ENCODE data around the gene ACTG1. TPM values are rescaled to one million over a fixed set of nuclear protein-coding genes. Genes with fewer than 3 reads are reported as not detected.

The ACTG1 gene
- total and polyA plus RNA-seq, 9 of the 15 experiments (the other 6 are each of a cell fraction or from before 2014, with no cell fraction given), result 224 to 1,775 (median 568) TPM

GRCh38 chr17:81511554-81511803 lies 1.1 kb downstream of the ACTG1 start:
- ATAC-seq, result no peak
- WGBS (ENCODE audit: insufficient coverage, low coverage, missing lambda C conversion rate), result 16% methylated on average over 9 of the region's 9 CpGs
- intact Hi-C loops (cut with micrococcal nuclease), result no loop called here
- peaks cover 37% of the 10 kb centered on the region for H3K79me2 ChIP-seq (ENCODE audit: control insufficient read depth, insufficient read depth, low read length)
- no peaks in the 10 kb centered on the region for H3K27me3 ChIP-seq (ENCODE audit: control insufficient read depth in 2 of 2, insufficient read depth in 2 of 2, low read length in 2 of 2)
- ChIA-PET POLR2A (interaction anchor here (0.6 to 6.4 kb wide), 17 partner anchors 12 to 467 kb away, joined by 3 to 132 read pairs (median 3); partner anchors contain the start of genes FAAP100 and SLC38A10), CTCF (ENCODE audit: low intra/inter-chr PET ratio) (no interaction called here)
- peaks cover 35 to 56% of the 10 kb centered on the region in 2 experiments; a peak in 4 of 5 replicates for H3K4me1 ChIP-seq (replicated peaks in 1 of 2; ENCODE audit: control insufficient read depth in 2 of 2, insufficient read depth in 2 of 2, low read length in 2 of 2)
- H3K9me1 ChIP-seq (ENCODE audit: control insufficient read depth, insufficient read depth, low read length), result peaks cover 9% of the 10 kb centered on the region
- BruUV-seq (replicated peaks), result no TSS peak
- H3K27ac ChIP-seq (ENCODE audit: extremely low read depth, low read depth, low read length), result peak overlapping the region; percentile 84
- peak overlapping the region; percentile 86 for H3K4me3 ChIP-seq
- H3K9ac ChIP-seq (ENCODE audit: insufficient read depth in 1 of 2, low read depth in 2 of 2, low read length in 2 of 2), result peak overlapping the region; percentile 94 to 100
- H3K36me3 ChIP-seq (ENCODE audit: control insufficient read depth, insufficient read depth, low read length), result peaks cover 37% of the 10 kb centered on the region
- H3K4me2 ChIP-seq (ENCODE audit: insufficient read depth, low read length), result peak overlapping the region; percentile 94
- in situ Hi-C loops (cut with MboI), result no loop called here
- FAIRE-seq, result no peak
- peaks cover 38% of the 10 kb centered on the region for H4K20me1 ChIP-seq (replicated peaks; ENCODE audit: control insufficient read depth, insufficient read depth, low read length)
- H2AFZ ChIP-seq (ENCODE audit: low read depth, low read length), result no peak overlapping the region
- 0 out of 2 replicates have a peak, but pooled peaks cover 1% of the 10 kb centered on the region for H3K9me3 ChIP-seq (replicated peaks; ENCODE audit: control insufficient read depth, insufficient read depth, low read depth, low read length)
- no peak for DNase-seq (ENCODE audit: extremely low read depth in 1 of 4, low spot score in 3 of 4)
- TF ChIP-seq, protein P1, sequence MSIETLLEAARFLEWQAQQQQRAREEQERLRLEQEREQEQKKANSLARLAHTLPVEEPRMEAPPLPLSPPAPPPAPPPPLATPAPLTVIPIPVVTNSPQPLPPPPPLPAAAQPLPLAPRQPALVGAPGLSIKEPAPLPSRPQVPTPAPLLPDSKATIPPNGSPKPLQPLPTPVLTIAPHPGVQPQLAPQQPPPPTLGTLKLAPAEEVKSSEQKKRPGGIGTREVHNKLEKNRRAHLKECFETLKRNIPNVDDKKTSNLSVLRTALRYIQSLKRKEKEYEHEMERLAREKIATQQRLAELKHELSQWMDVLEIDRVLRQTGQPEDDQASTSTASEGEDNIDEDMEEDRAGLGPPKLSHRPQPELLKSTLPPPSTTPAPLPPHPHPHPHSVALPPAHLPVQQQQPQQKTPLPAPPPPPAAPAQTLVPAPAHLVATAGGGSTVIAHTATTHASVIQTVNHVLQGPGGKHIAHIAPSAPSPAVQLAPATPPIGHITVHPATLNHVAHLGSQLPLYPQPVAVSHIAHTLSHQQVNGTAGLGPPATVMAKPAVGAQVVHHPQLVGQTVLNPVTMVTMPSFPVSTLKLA (conservative IDR thresholded peaks at IDR 0.05), result no peak
- TF ChIP-seq, protein P2, sequence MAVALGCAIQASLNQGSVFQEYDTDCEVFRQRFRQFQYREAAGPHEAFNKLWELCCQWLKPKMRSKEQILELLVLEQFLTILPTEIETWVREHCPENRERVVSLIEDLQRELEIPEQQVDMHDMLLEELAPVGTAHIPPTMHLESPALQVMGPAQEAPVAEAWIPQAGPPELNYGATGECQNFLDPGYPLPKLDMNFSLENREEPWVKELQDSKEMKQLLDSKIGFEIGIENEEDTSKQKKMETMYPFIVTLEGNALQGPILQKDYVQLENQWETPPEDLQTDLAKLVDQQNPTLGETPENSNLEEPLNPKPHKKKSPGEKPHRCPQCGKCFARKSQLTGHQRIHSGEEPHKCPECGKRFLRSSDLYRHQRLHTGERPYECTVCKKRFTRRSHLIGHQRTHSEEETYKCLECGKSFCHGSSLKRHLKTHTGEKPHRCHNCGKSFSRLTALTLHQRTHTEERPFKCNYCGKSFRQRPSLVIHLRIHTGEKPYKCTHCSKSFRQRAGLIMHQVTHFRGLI (CRISPR knock-in tag; IDR thresholded peaks at IDR 0.05), result no peak
- TF ChIP-seq ZNF12 (CRISPR knock-in tag; IDR thresholded peaks at IDR 0.05) (no peak), ZNF778 (CRISPR knock-in tag; IDR thresholded peaks at IDR 0.05) (no peak), TRIM25 (IDR thresholded peaks at IDR 0.05; ENCODE audit: borderline replicate concordance) (no peak), ZBTB33 (CRISPR knock-in tag; IDR thresholded peaks at IDR 0.05) (no peak), FOXK2 (conservative IDR thresholded peaks at IDR 0.05 in 1 of 2, IDR thresholded peaks at IDR 0.05 in 1 of 2; ENCODE audit: low read depth in 2 of 2) (no peak), ZNF586 (CRISPR knock-in tag; conservative IDR thresholded peaks at IDR 0.05) (no peak), RBM14 (IDR thresholded peaks at IDR 0.05; ENCODE audit: borderline replicate concordance, insufficient read depth, low read depth, low read length) (no peak), FOXK1 (CRISPR knock-in tag; IDR thresholded peaks at IDR 0.05; ENCODE audit: borderline replicate concordance) (0 out of 2 replicates have a peak, but pooled peaks have one; percentile 50), SMARCB1 (IDR thresholded peaks at IDR 0.05; ENCODE audit: insufficient read length, low read depth) (no peak), KAT2B (IDR thresholded peaks at IDR 0.05; ENCODE audit: low read depth, low read length) (no peak), E2F1 (CRISPR knock-in tag; IDR thresholded peaks at IDR 0.05) (0 out of 2 replicates have a peak, but pooled peaks have one; percentile 14), RAD21 (CRISPR knock-in tag; conservative IDR thresholded peaks at IDR 0.05 in 1 of 2, IDR thresholded peaks at IDR 0.05 in 1 of 2) (no peak)

Data from K562 (cell line).